Neutrophil (primary cell): Measurements from ENCODE around the gene USP28.

ENCODE experiments used
- H3K27ac ChIP-seq: fragments of 200-600 bp; sonication (generic); 2 replicates; pipeline ENCODE4 v1.5.1; 2016; ENCODE audit warnings: mild to moderate bottlenecking, moderate library complexity
- H3K27me3 ChIP-seq: fragments of 200-600 bp; sonication (generic); 2 replicates; pipeline ENCODE4 v1.6.0; 2016; ENCODE audit warnings: mild to moderate bottlenecking
- H3K36me3 ChIP-seq: fragments of 200-600 bp; sonication (generic); 2 replicates; pipeline ENCODE4 v1.5.1; 2017
- H3K4me1 ChIP-seq, 2 experiments: fragments of 200-600 bp in 1 of 2; sonication (generic) in 1 of 2; 1 replicate in 1 of 2; 2 replicates in 1 of 2; pipeline versions ENCODE4 v1.5.1 to v1.6.1; 2013 to 2016; ENCODE audit warnings: low read depth in 1 of 2, low read length in 1 of 2, mild to moderate bottlenecking in 1 of 2, moderate library complexity in 1 of 2; ENCODE audit not compliant: control insufficient read depth in 1 of 2, insufficient read depth in 1 of 2
- H3K4me3 ChIP-seq, 2 experiments: fragments of 200-600 bp in 1 of 2; sonication (generic) in 1 of 2; 1 replicate in 1 of 2; 2 replicates in 1 of 2; pipeline ENCODE4 v1.5.1; 2013 to 2016; ENCODE audit warnings: low read depth in 1 of 2, low read length in 1 of 2, mild to moderate bottlenecking in 1 of 2, moderate library complexity in 1 of 2
- H3K9me3 ChIP-seq: fragments of 200-600 bp; sonication (generic); 2 replicates; pipeline ENCODE4 v1.5.1; 2016
- TF ChIP-seq, protein P1 (sequence below): fragments of 200-600 bp; sonication (generic); IDR thresholded peaks from 2 replicates; pipeline ENCODE4 v1.5.1; 2016; ENCODE audit warnings: antibody characterized with exemption

USP28 gene

GRCh38 chr11:113752932-113753331 is 122.4 kb downstream of the USP28 start:
- H3K27ac ChIP-seq, result no peak overlapping the region
- no peaks in the 10 kb centered on the region for H3K27me3 ChIP-seq
- no peaks in the 10 kb centered on the region for H3K4me1 ChIP-seq
- no peak overlapping the region for H3K4me3 ChIP-seq
- TF ChIP-seq, protein P1, sequence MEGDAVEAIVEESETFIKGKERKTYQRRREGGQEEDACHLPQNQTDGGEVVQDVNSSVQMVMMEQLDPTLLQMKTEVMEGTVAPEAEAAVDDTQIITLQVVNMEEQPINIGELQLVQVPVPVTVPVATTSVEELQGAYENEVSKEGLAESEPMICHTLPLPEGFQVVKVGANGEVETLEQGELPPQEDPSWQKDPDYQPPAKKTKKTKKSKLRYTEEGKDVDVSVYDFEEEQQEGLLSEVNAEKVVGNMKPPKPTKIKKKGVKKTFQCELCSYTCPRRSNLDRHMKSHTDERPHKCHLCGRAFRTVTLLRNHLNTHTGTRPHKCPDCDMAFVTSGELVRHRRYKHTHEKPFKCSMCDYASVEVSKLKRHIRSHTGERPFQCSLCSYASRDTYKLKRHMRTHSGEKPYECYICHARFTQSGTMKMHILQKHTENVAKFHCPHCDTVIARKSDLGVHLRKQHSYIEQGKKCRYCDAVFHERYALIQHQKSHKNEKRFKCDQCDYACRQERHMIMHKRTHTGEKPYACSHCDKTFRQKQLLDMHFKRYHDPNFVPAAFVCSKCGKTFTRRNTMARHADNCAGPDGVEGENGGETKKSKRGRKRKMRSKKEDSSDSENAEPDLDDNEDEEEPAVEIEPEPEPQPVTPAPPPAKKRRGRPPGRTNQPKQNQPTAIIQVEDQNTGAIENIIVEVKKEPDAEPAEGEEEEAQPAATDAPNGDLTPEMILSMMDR, result no peak
- no peaks in the 10 kb centered on the region for H3K9me3 ChIP-seq
- peaks cover 65% of the 10 kb centered on the region for H3K36me3 ChIP-seq
